Measurements from ENCODE around the gene DTX4.

DNA sequence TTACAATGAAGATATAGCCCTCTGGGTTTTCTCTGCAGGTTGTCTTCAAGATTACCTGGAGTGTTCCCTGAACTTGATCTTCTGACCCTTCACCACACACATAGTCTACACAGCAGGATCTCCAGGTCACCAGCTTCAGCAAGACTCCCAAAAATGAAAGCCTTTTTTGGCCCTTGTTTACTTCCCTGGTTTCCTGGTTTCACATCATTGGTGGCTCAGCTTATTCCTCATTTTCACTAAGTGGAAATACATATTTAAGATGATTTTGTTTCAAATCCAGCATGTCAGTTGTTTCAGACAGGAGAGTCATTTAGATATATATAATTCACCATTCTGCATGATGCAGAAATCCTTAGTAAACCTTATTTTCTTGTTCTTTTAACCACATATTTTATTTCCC, 82.4 kb downstream of the DTX4 start:
- TF ChIP-seq, protein P1, sequence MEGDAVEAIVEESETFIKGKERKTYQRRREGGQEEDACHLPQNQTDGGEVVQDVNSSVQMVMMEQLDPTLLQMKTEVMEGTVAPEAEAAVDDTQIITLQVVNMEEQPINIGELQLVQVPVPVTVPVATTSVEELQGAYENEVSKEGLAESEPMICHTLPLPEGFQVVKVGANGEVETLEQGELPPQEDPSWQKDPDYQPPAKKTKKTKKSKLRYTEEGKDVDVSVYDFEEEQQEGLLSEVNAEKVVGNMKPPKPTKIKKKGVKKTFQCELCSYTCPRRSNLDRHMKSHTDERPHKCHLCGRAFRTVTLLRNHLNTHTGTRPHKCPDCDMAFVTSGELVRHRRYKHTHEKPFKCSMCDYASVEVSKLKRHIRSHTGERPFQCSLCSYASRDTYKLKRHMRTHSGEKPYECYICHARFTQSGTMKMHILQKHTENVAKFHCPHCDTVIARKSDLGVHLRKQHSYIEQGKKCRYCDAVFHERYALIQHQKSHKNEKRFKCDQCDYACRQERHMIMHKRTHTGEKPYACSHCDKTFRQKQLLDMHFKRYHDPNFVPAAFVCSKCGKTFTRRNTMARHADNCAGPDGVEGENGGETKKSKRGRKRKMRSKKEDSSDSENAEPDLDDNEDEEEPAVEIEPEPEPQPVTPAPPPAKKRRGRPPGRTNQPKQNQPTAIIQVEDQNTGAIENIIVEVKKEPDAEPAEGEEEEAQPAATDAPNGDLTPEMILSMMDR (IDR thresholded peaks at IDR 0.05; ENCODE audit: low read length), result no peak
- TF ChIP-seq EZH2 (IDR thresholded peaks at IDR 0.05; ENCODE audit: borderline replicate concordance, low read length), result no peak
